GM20431 (cell line): Measurements from ENCODE around the gene GC.
"Not testable (repeated sequence)": the region's sequence is repeated elsewhere in the genome, so short reads cannot be mapped to it uniquely, and the experiment has no call there.

Source experiments
- in situ Hi-C: fragments of 300-500 bp; cut with MseI, MboI; formaldehyde crosslinking; loops from one replicate; pipeline ENCODE4 v1.15.0; 2020; ENCODE audit warnings: low sequenced_read_pairs; ENCODE audit not compliant: unreplicated experiment

GC gene, protein sequence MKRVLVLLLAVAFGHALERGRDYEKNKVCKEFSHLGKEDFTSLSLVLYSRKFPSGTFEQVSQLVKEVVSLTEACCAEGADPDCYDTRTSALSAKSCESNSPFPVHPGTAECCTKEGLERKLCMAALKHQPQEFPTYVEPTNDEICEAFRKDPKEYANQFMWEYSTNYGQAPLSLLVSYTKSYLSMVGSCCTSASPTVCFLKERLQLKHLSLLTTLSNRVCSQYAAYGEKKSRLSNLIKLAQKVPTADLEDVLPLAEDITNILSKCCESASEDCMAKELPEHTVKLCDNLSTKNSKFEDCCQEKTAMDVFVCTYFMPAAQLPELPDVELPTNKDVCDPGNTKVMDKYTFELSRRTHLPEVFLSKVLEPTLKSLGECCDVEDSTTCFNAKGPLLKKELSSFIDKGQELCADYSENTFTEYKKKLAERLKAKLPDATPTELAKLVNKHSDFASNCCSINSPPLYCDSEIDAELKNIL

DNA sequence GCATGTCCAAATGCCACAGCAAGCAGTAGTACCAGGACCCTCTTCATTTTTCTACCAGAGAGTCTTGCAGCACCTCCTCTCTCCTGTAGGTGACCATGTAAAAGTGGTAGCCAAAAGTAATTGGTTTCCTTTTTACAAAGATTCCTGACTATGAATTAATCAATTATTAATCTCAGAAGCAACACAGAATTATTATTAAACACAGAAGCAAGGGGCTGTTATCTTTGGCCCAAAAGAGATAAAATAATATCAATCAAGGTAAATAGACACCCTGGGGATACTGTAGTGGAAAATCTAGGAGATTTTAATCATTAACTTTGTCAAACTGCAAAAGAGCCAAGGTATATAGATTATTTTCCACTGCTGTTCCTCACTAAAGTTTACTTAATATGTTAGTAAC, at the start of gene GC:
GC (minus strand) TSS at position 108 of the 400 bp plus-strand sequence; CDS start at position 47, 61 bp downstream.
- in situ Hi-C loops = no loop called here

DNA sequence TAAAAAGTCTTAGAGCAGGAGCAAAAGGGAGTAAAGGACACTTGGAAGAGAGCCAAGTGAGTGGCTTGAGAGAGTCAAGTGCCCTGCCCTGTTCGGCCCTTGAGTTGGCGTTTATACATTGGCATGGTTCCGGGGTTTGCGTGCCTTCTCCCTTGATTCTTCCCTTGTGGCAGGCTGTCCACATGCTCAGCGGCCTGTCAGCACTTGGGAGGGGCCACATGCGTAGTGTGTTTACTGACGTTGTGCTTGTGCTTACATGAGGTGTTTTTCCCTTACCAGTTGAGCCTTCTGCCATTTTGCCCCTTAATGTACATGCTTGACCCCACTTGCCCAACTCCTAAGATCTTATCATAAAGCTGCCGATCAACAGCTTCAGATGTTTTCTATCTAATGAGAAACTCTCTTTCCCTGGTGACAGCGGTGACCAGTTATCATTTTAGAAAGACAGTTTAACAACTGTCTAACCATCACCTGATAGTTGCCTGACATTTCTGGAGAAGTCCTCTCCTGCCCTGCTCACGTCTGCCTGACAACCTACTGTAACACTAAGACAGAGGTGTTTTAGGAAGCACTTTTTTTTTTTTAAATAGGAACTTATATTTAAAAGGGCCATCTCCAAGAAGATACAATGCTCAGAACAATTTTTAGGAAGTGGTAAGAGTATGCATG, 49.5 kb upstream of the GC start:
- in situ Hi-C loops = no loop called here

DNA sequence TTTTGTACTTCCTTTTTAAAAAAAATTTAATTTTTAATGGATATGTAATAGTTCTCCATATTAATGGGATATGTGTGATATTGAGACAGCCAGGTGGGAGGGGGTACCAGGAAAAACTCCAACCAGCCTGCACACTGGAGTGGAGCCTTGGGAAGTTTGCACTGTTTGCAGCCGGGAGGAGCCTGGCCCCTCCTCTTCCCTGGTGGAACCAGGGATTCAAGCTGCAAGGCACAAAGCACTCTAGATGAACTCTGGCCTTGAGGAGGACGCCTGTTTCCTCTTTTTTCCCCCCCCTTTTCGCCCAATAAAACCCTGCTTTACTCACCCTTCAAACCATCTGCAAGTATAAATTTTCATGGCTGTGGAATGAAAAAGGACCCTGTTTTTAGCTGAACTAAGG, 48.2 kb upstream of the GC start:
- in situ Hi-C loops = no loop called here

DNA sequence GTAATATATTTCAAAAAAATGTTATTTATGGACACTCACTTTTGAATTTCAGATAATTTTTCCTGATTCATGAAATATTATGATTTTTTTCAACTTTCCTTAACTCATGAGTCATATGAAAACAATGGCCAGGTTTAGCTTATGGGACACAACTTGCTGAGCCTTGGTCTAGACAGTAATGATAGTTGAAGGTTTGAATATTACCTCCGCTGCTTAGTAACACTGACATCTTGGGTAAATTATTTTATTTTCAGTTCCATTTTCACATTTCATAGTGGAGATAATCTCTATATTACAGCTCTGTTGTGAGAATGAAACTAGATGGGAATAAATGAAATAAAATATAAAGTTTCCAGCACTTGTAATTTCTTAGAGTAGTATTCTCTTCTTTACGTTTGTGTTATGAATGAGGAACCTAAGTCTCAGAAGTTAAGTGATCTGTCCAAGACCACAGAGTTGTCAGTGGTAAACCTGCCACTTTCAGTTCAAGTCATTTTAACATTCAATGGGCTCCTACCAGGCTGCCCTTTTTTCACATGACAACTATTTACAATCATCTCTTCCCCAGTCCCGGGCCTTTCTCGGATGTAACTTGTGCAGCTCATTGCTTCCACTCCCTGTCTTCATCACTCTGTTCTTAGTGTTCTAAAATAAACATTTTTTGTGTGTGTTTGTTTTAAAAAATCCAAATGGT, 46.8 kb upstream of the GC start:
- in situ Hi-C loops = no loop called here

DNA sequence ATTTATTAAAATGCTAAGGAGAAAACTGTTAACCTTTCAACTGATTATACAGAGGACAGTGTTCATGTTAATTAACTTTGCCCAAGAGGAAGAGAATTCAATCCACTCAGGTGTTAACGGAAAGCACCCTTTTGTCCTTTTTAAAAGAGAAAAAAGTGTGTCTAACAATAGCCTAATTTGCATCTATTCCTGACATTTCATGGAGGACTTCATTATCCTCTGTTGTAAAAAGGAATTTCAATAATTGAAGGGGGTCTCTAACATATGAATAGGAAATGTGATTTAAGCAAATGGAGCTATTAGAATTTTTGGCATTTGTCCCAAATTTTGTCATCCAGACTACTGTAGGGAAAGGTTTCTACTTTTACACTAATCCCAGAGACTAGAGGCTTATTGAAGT, 44.6 kb upstream of the GC start:
- in situ Hi-C loops = no loop called here

DNA sequence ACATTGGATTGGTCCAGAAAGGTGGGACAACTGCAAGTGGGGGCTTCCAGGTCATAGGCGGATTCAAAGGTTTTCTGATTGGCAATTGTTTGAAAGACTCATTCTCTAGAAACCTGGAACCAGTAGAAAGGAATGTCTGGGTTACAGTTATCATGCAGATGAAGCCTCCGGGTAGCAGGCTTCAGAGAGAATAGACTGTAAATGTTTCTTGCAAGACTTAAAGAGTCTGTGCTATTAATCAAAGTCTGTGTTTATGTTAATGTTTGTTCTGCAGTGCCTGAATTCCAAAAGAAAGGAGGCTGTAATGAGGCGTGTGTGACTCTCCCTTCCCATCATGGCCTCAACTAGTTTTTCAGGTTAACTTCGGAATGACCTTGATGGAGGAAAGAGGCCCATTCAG, 43.9 kb upstream of the GC start:
- in situ Hi-C loops = no loop called here

DNA sequence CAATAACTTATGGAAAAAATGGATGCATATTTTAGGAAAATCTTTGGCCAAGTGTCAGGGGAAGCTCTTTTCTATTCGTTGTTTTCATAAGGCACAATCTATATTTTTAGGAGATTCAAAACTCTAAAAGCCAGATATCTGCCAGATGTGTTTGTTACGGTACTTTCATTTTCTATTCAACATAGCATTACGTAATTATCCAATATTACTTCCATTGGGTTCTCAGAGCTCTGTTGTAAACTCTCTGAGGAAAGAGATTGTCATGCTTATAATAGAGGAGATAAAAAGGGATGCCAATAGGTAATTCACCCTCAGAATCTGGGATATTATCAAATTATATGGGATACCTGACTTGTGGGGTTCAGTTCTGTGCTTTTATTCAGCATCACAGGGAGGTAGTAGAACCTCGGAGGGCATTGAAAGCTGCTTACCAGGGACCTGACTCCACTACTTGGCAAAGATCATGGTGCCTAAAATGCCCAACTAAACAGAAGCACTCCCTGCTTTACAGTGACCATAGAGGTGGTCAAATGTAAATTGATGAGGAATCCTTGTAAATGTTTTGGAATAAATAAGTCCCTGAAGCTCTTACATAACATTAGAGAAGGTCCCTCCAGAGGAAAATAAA, 32.9 kb upstream of the GC start:
- in situ Hi-C loops = no loop called here

DNA sequence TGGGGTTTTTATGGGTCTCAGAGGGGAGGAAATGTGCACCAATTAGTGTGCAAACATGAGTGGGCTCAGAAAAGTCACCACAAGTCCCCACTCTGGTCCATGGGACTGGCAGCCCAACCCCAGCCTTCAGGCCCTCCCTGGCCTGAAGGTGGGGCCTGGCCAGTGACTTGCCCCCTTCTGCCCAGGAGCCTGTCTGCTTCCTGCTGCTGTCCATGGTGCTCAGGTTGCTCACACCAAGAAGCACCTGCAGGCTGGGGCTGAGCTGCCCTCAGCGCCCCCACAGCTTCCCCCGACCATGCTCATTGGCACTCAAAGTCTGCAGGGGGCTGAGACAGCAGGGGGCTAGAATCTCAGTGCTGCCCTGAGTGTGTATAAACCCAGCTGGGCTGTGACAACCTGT, 30.6 kb upstream of the GC start:
- in situ Hi-C loops = no loop called here

DNA sequence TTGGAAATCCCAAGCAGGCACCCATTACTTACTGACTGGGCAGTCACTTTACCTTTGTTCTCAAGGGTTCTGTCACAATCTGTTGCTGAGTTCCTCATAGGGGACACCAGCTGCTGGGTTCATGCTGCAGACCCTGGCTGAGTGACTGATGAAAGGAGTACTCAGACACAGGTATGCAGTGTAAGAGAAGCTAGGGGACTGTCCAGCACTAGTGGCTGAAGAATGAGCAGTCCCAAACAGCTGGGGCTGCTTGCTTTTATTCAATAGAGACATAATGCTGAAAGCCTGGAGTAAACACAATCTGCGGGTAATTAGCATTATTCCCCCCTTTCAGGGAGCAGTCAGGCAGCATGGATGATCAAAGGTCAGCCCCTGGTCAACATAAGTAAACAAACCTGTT, 25.9 kb upstream of the GC start:
- in situ Hi-C loops = not testable (repeated sequence)

DNA sequence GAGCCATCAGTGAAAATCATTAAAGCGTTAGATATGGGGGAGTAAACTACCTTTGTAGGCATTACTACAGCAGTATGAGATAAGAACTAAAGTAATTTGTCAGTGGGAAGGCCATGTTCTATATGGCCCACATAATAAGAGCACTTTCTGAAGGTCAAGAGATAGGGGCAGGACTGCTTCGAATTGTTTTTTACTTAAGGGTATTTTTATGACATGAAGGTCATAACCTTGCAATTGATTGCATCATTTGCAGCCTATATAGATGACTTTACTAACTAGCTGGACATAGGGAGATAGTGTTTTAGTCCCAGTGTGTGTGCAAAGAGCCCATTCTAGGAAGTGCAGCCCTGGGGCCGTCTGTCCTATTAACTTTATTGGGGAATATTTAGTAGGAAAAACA, 23.6 kb upstream of the GC start:
- in situ Hi-C loops = no loop called here

DNA sequence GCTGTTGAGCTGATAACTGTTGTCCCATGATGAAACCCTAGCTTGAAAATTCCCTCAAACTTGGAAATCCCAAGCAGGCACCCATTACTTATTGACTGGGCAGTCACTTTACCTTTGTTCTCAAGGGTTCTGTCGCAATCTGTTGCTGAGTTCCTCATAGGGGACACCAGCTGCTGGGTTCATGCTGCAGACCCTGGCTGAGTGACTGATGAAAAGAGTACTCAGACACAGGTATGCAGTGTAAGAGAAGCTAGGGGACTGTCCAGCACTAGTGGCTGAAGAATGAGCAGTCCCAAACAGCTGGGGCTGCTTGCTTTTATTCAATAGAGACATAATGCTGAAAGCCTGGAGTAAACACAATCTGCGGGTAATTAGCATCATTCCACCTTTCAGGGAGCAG, 21.4 kb upstream of the GC start:
- in situ Hi-C loops = not testable (repeated sequence)

DNA sequence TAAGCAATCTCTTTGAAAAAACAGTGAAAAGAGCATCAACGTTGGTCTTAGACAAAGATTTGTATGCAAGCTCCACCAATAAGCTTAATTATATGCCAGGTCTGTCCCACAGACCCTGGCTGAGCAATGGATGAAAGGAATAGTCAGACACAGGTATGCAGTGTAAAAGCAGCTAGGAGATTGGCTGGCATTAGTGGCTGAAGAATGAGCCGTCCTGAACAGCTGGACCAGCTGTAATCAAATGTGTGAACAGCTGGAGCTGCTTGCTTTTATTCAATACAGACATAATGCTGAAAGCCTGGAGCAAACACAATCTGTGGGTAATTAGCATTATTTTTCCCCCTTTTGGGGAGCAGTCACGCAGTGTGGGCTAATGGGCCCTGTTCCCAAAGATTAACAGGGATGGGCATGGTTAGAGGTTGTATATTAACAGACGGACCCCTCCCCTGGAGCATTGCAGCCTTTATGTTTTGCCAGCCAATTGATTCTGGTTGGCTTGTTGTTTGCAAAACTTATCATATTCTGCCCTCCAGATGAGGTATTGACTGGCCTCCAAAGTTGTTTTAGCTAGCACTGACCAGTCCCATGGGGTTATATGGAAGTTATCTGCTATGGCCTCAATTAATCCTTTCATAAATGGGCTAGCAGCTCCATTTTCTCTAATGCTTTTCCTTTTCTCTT, 20.3 kb upstream of the GC start:
- in situ Hi-C loops = not testable (repeated sequence)

DNA sequence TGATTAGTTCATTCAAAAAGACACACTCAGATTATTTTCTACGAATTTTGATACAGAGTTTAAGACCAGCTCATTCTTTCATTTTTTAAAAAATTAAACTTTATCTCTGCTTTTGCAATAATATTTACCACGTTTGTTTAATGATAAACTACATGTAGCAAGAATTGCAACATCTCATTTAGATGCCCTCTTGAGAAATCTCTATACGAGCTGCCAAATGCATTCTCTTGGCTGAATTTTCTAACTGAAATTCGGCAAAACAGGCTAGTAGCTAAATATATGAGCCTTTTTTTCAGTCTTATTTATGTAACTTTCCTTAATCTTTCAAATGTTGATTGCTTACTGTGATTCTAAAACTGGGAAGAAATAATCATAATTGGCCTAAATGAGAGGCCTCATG, 2.1 kb upstream of the GC start:
- in situ Hi-C loops = no loop called here

DNA sequence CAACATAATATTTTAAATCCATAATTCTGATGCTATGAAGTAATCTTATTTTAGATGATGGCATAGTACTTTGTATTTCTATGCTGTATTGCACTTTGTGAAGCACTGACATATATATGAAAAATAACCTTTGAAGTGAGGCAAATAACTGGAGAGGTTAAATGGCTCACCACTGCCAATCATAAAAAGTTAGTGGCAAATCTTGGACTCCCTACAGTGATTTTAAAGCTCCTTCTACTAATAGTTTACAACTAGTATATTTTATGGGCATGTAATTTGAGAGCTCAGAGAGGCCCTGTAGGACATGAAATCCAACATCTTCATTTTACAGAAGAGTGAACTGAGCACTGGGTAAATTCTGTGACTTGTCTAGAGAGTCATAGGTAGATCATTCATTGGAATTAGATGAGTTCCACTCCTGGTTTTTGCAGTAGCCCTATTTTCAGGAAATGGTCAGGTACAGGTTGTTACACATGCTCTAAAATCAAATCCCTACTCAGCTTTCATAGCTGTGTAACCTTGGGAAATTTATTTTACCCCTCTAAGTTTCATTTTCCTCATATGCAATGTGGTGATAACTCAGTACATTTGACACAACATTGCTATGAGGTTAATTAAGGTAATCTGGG, 804 bp upstream of the GC start:
- in situ Hi-C loops = no loop called here

DNA sequence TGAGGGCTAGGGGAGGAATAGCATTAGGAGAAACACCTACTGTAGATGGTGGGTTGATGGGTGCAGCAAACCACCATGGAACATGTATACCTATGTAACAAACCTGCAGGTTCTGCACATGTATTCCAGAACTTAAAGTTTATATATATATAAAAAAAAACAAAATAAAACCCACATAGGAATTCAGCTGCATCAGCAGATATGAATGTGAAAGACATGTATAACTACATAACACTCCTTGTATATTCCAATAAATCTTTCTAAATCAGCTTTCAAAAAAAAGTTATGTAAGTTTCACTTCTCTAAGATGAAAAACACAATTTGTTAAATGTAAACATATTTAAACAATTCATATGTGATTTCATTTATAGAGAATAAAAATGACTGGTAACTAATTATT, 6.0 kb downstream of the GC start:
- in situ Hi-C loops = no loop called here

DNA sequence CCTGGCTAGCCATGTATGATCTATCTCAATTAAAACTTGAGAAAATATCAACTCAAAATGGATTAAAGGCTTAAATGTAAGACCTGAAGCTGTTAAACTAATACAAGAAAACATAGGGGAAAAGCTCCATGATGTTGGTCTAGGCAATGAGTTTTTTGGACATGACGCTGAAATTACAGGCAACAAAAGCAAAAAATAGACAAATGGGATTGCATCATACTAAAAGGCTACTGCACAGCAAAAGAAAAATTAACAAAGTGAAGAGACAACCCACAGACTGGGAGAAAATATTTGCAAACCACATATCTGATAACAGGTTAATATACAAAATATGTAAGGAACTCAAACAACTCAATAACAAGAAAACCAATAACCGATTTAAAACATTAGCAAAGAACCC, 8.4 kb downstream of the GC start:
- in situ Hi-C loops = no loop called here

DNA sequence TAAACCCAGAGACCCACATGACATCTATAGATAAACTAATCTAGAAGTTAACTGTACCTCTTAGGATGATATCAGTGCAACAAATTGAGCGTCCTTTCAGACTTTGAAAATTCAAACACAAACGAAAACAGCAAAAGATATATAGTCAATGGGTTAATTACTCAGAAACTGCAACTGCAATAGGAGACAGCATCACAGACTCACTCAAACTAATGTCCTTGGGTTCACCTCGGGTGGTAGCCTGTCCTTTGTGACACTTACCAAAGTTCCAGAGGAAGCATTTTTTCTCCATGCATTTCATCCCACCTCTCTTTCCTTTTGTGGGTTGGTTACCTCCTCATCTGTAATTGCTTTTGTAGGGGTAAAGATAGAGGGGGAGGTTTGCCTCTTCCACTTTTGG, 9.7 kb downstream of the GC start:
- in situ Hi-C loops = no loop called here

DNA sequence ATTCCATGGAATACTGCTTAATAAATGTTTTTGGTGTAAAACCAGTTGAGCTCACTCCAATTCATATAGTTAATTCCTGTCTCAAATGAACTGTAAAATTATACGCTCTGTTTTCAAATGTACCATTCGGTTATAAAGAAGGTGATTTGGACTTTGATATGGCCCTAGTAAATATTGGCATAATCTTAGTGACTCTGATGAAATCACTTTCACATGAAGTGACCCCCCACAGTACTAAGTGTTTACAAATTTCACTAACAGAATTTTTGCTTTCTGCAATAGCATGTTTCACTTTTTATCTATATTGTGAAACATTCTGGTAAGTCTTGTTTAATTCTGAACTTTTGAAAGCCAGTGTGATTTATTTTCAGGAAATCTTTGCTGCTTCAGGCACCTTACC, 10.9 kb downstream of the GC start:
- in situ Hi-C loops = no loop called here

DNA sequence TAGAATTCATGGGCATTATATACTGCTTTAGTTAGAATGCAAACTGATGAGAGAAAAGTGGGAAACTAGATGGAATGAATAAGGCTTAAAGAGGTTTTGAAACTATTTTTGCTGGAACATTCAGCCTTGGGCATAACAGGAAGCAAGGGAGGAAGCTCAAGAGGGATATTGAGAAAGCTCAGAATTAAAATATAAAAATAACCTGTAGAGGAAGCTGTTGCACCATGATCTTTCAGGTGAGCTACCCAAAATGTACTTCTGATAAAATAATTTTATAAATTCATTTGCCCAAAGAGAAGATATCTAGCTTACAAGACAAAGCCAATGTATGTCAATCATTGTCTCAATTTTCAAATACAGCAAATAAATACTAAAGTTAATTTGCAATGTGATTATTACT, 11.3 kb downstream of the GC start:
- in situ Hi-C loops = no loop called here

DNA sequence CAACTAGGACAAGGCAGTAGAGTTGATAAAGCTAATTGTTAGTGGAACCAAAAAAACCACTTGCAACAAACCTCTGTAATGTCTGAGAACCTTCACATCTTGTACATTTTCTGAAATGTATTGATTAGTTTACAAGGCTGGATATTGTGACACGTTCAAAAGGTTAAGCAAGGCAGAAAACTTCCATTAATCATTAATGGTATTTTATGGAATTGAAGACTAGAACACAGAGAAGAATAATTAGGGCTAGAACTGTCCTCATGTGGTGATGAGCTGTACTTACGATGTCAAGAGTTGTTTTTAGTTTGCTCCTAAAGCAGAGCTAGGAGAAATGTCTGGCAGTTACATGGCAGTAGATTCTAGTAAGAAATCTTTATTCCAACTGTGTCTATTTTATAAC, 12.3 kb downstream of the GC start:
- in situ Hi-C loops = no loop called here
